IMR-90 (cell line): ENCODE data around the gene PADI1. TPM values are rescaled to one million over a fixed set of nuclear protein-coding genes. Genes with fewer than 3 reads are reported as not detected.

ENCODE experiments used
- ATAC-seq: fragments of 200-7000 bp; cut with Tn5 transposase; 2 replicates; pipeline ENCODE4 v1.9.1; 2020; ENCODE audit warnings: low read depth, mild to moderate bottlenecking, moderate library complexity
- BruUV-seq: library from RNA; stranded (reverse); fragments of 400-500 nt; replicated peaks from 2 replicates; lab custom pipeline; 2021; lab: Mats Ljungman, UMichigan
- CTCF ChIA-PET: fragments of 300-600 bp; formaldehyde crosslinking; extraction: SDS; loops from one replicate; lab custom pipeline; 2021; ENCODE audit warnings: antibody characterized with exemption; lab: Yijun Ruan, JAX
- POLR2A ChIA-PET: fragments of 300-600 bp; sonication (Branson Sonifier 250); formaldehyde crosslinking; loops from one replicate; lab custom pipeline; 2022; ENCODE audit warnings: antibody characterized with exemption; ENCODE audit not compliant: unreplicated experiment; lab: Charles Lee
- DNase-seq: peaks from one replicate; pipeline ENCODE4 v3.0.0; 2013
- H2AFZ ChIP-seq: replicated peaks from 2 replicates; pipeline ENCODE3; 2013; ENCODE audit warnings: low read length, mild to moderate bottlenecking; ENCODE audit not compliant: poor library complexity
- H2AK5ac ChIP-seq: 2 replicates; pipeline ENCODE4 v1.6.1; 2013; ENCODE audit warnings: low read depth, low read length, inconsistent platforms
- H2AK9ac ChIP-seq: replicated peaks from 2 replicates; pipeline ENCODE3; 2013; ENCODE audit warnings: mild to moderate bottlenecking, low read depth, low read length, moderate library complexity; ENCODE audit not compliant: poor library complexity
- H2BK120ac ChIP-seq: 2 replicates; pipeline ENCODE4 v1.6.1; 2013; ENCODE audit warnings: low read depth, low read length, inconsistent platforms
- H2BK15ac ChIP-seq: 3 replicates; pipeline ENCODE4 v1.6.1; 2013; ENCODE audit warnings: low read depth, low read length, inconsistent platforms
- H2BK20ac ChIP-seq: 2 replicates; pipeline ENCODE4 v1.6.1; 2013; ENCODE audit warnings: low read depth, mild to moderate bottlenecking, inconsistent platforms, low read length, moderate library complexity
- H2BK5ac ChIP-seq: 2 replicates; pipeline ENCODE4 v1.6.1; 2013; ENCODE audit warnings: mild to moderate bottlenecking, low read depth, low read length, inconsistent platforms; ENCODE audit not compliant: poor library complexity, severe bottlenecking
- H3K14ac ChIP-seq: replicated peaks from 2 replicates; pipeline ENCODE4 v1.6.1; 2013; ENCODE audit warnings: low read depth, low read length, inconsistent platforms
- H3K18ac ChIP-seq: 2 replicates; pipeline ENCODE4 v1.6.1; 2013; ENCODE audit warnings: low read depth, low read length, control low read depth
- H3K23ac ChIP-seq: 2 replicates; pipeline ENCODE4 v1.6.1; 2013; ENCODE audit warnings: low read depth, low read length, inconsistent platforms
- H3K27ac ChIP-seq: 2 replicates; pipeline ENCODE4 v1.5.1; 2013; ENCODE audit warnings: mild to moderate bottlenecking, control low read depth, low read length; ENCODE audit not compliant: insufficient read depth
- H3K27me3 ChIP-seq: 2 replicates; pipeline ENCODE4 v1.6.1; 2013; ENCODE audit warnings: low read length; ENCODE audit not compliant: control insufficient read depth, insufficient read depth
- H3K36me3 ChIP-seq: 2 replicates; pipeline ENCODE4 v1.6.1; 2013; ENCODE audit warnings: low read length, mixed read lengths; ENCODE audit not compliant: control insufficient read depth, insufficient read depth
- H3K4ac ChIP-seq: 2 replicates; pipeline ENCODE4 v1.6.1; 2013; ENCODE audit warnings: low read depth, low read length, inconsistent platforms
- H3K4me1 ChIP-seq: 2 replicates; pipeline ENCODE4 v1.6.1; 2013; ENCODE audit warnings: low read length, mixed read lengths; ENCODE audit not compliant: control insufficient read depth, insufficient read depth
- H3K4me2 ChIP-seq: 2 replicates; pipeline ENCODE4 v1.6.1; 2013; ENCODE audit warnings: low read depth, mild to moderate bottlenecking, control low read depth, low read length, moderate library complexity
- H3K4me3 ChIP-seq: 2 replicates; pipeline ENCODE4 v1.5.1; 2013; ENCODE audit warnings: low read depth, mild to moderate bottlenecking, control low read depth, low read length, moderate library complexity; ENCODE audit not compliant: insufficient read depth
- H3K56ac ChIP-seq: 2 replicates; pipeline ENCODE4 v1.6.1; 2013; ENCODE audit warnings: low read length, inconsistent platforms; ENCODE audit not compliant: insufficient read depth; ENCODE audit errors: extremely low read depth
- H3K79me1 ChIP-seq, 2 experiments: 2 replicates each; pipeline ENCODE4 v1.6.1; 2013; ENCODE audit warnings: low read length in 2 of 2, inconsistent platforms in 1 of 2, low read depth in 1 of 2
- H3K9ac ChIP-seq: 2 replicates; pipeline ENCODE4 v1.6.1; 2013; ENCODE audit warnings: low read depth, low read length, control low read depth
- H3K9me1 ChIP-seq: 2 replicates; pipeline ENCODE4 v1.6.1; 2013; ENCODE audit warnings: low read length, inconsistent platforms; ENCODE audit not compliant: insufficient read depth
- H3K9me3 ChIP-seq: 2 replicates; pipeline ENCODE4 v1.6.1; 2013; ENCODE audit warnings: low read length; ENCODE audit not compliant: control insufficient read depth, insufficient read depth
- H4K20me1 ChIP-seq: 2 replicates; pipeline ENCODE4 v1.6.1; 2013; ENCODE audit warnings: low read length, inconsistent platforms; ENCODE audit not compliant: insufficient read depth
- H4K5ac ChIP-seq: 2 replicates; pipeline ENCODE4 v1.6.1; 2013; ENCODE audit warnings: mild to moderate bottlenecking, low read depth, low read length, control low read depth
- H4K8ac ChIP-seq, 2 experiments: 2 replicates each; pipeline ENCODE4 v1.6.1; 2013; ENCODE audit warnings: low read depth in 2 of 2, low read length in 2 of 2, control low read depth in 1 of 2, inconsistent platforms in 1 of 2
- H4K91ac ChIP-seq: 2 replicates; pipeline ENCODE4 v1.6.1; 2013; ENCODE audit warnings: low read depth, low read length, inconsistent platforms; ENCODE audit not compliant: insufficient read depth
- BHLHE40 ChIP-seq: fragments of 150-350 bp; IDR thresholded peaks from 2 replicates; pipeline ENCODE4 v1.6.1; 2016; ENCODE audit warnings: mild to moderate bottlenecking, low read depth, low read length
- CEBPB ChIP-seq: IDR thresholded peaks from 2 replicates; pipeline ENCODE4 v1.6.1; 2012; ENCODE audit warnings: low read depth, low read length, improper control_type of control experiment
- CHD1 ChIP-seq: IDR thresholded peaks from 2 replicates; pipeline ENCODE4 v1.6.1; 2012; ENCODE audit warnings: low read depth, low read length, improper control_type of control experiment
- CTCF ChIP-seq: conservative IDR thresholded peaks from 2 replicates; pipeline ENCODE4 v1.5.1; 2012; ENCODE audit warnings: mild to moderate bottlenecking, low read depth, low read length, improper control_type of control experiment
- ELK1 ChIP-seq: fragments of 150-350 bp; IDR thresholded peaks from 2 replicates; pipeline ENCODE4 v1.6.1; 2016; ENCODE audit warnings: low read depth, mild to moderate bottlenecking, low read length, moderate library complexity, borderline replicate concordance
- FOS ChIP-seq: fragments of 150-350 bp; IDR thresholded peaks from 2 replicates; pipeline ENCODE4 v1.6.1; 2016; ENCODE audit warnings: low read depth, low read length
- MAFK ChIP-seq: IDR thresholded peaks from 2 replicates; pipeline ENCODE4 v1.6.1; 2012; ENCODE audit warnings: low read depth, low read length, improper control_type of control experiment
- MAZ ChIP-seq: IDR thresholded peaks from 2 replicates; pipeline ENCODE4 v1.6.1; 2012; ENCODE audit warnings: low read depth, mild to moderate bottlenecking, low read length, improper control_type of control experiment, moderate library complexity, borderline replicate concordance
- MXI1 ChIP-seq: IDR thresholded peaks from 2 replicates; pipeline ENCODE4 v1.6.1; 2012; ENCODE audit warnings: low read depth, mild to moderate bottlenecking, low read length, moderate library complexity, borderline replicate concordance
- NFE2L2 ChIP-seq: fragments of 150-350 bp; IDR thresholded peaks from 2 replicates; pipeline ENCODE4 v1.6.1; 2016; ENCODE audit warnings: low read depth, mild to moderate bottlenecking, low read length
- POLR2A ChIP-seq: IDR thresholded peaks from 2 replicates; pipeline ENCODE4 v1.6.1; 2012; ENCODE audit warnings: mild to moderate bottlenecking, low read depth, low read length
- RAD21 ChIP-seq: IDR thresholded peaks from 2 replicates; pipeline ENCODE4 v1.6.1; 2012; ENCODE audit warnings: low read length, improper control_type of control experiment
- RCOR1 ChIP-seq: IDR thresholded peaks from 2 replicates; pipeline ENCODE4 v1.6.1; 2012; ENCODE audit warnings: mild to moderate bottlenecking, low read length, improper control_type of control experiment; ENCODE audit not compliant: insufficient replicate concordance
- RFX5 ChIP-seq: IDR thresholded peaks from 2 replicates; pipeline ENCODE4 v1.8.0; 2012; ENCODE audit warnings: low read depth, mild to moderate bottlenecking, low read length, moderate library complexity
- SMC3 ChIP-seq: fragments of 150-350 bp; IDR thresholded peaks from 2 replicates; pipeline ENCODE4 v1.6.1; 2016; ENCODE audit warnings: low read depth, mild to moderate bottlenecking, antibody characterized with exemption, low read length, moderate library complexity
- USF2 ChIP-seq: fragments of 150-350 bp; IDR thresholded peaks from 2 replicates; pipeline ENCODE4 v1.6.1; 2017; ENCODE audit warnings: mild to moderate bottlenecking, antibody characterized with exemption, low read length, low read depth
- WGBS, 2 experiments: methylation state at CpG; one replicate each; pipeline versions ENCODE4 v1.1.5 to v1.1.7; 2013; ENCODE audit warnings: missing lambda C conversion rate in 2 of 2; ENCODE audit not compliant: insufficient read length in 1 of 2; ENCODE audit errors: extremely low coverage in 2 of 2; 5-methylcytosine and 5-hydroxymethylcytosine counted together
- dilution Hi-C: fragments of 300-500 bp; cut with HindIII; formaldehyde crosslinking; loops from one replicate; pipeline ENCODE4 v1.14.3; 2018; ENCODE audit warnings: low sequenced_read_pairs; ENCODE audit not compliant: unreplicated experiment
- in situ Hi-C: fragments of 300-500 bp; cut with MboI; formaldehyde crosslinking; loops from 3 replicates; pipeline ENCODE4 v1.14.3; 2019; ENCODE audit warnings: low sequenced_read_pairs, inconsistent platforms, mixed read lengths
- intact Hi-C: fragments of 100-400 bp; cut with micrococcal nuclease; formaldehyde crosslinking; loops from 2 replicates; pipeline ENCODE4 v1.10.0; 2022
- polyA plus RNA-seq, 3 experiments: library from polyadenylated mRNA; depleted of rRNA; stranded (reverse); fragments of >200 nt; gene quantifications; 2 replicates each; pipeline ENCODE4 v1.2.3, GENCODE V29; 2012; ENCODE audit warnings: low replicate concordance in 1 of 3
- total RNA-seq: library from RNA; depleted of rRNA; stranded (reverse); fragments of >200 nt; gene quantifications from 2 replicates; pipeline ENCODE4 v1.2.3, GENCODE V29; 2012

The PADI1 gene
- total and polyA plus RNA-seq, 2 of the 4 experiments (the other 2 are of a cell fraction): 0.17 TPM; not detected in 1

- dilution Hi-C loops: no loop called here
- H3K9me3 ChIP-seq: no peaks in the 10 kb centered on the region; the same call in 1 of the 2 replicates
- no peaks in the 10 kb centered on the region for H3K79me1 ChIP-seq
- H3K9me1 ChIP-seq: no peaks in the 10 kb centered on the region; the same call in 1 of the 2 replicates
- H3K36me3 ChIP-seq: no peaks in the 10 kb centered on the region
- H2AFZ ChIP-seq: no peak overlapping the region
- no peak overlapping the region for H2AK9ac ChIP-seq
- peaks cover 4% of the 10 kb centered on the region; the same call in 1 of the 2 replicates for H4K20me1 ChIP-seq
- peaks cover 7% of the 10 kb centered on the region for H3K4me1 ChIP-seq
- H3K18ac ChIP-seq: no peak overlapping the region
- WGBS, 2 experiments: 100% methylated on average over 1 of the region's 6 CpGs; no CpG with 5 or more reads in 1 of the 2 experiments
- H3K56ac ChIP-seq: no peak overlapping the region
- no peak overlapping the region for H4K91ac ChIP-seq
- no peak overlapping the region for H4K8ac ChIP-seq
- no peak overlapping the region for H2AK5ac ChIP-seq
- no peak overlapping the region for H2BK5ac ChIP-seq
- no TSS peak for BruUV-seq
- H3K23ac ChIP-seq: no peak overlapping the region; the same call in 1 of the 2 replicates
- no peak; the same call in 1 of the 2 replicates for ATAC-seq
- H3K14ac ChIP-seq: no peak overlapping the region
- no peak overlapping the region for H2BK120ac ChIP-seq
- H2BK20ac ChIP-seq: no peak overlapping the region
- H3K4ac ChIP-seq: no peak overlapping the region
- intact Hi-C loops: no loop called here
- no peak overlapping the region for H3K9ac ChIP-seq
- no peak overlapping the region for H3K27ac ChIP-seq
- no peak for DNase-seq
- no peak overlapping the region for H2BK15ac ChIP-seq
- CTCF ChIA-PET: interaction anchor here (1.0 to 1.8 kb wide), 2 partner anchors 22 to 133 kb away, joined by 3 to 8 read pairs; no protein-coding TSS in a partner anchor
- POLR2A ChIA-PET: no interaction called here
- TF ChIP-seq RAD21 (no peak), BHLHE40 (no peak), MXI1 (no peak), CEBPB (no peak), CTCF (no peak), FOS (no peak), POLR2A (no peak), RCOR1 (no peak), MAZ (no peak), MAFK (no peak), CHD1 (no peak), NFE2L2 (no peak), USF2 (no peak), ELK1 (no peak), RFX5 (no peak), SMC3 (no peak)
- in situ Hi-C loops: no loop called here
- H4K5ac ChIP-seq: no peak overlapping the region
- peaks cover 15% of the 10 kb centered on the region for H3K27me3 ChIP-seq
- H3K4me3 ChIP-seq: no peak overlapping the region
- no peak overlapping the region for H3K4me2 ChIP-seq
Observed at GRCh38 chr1:17258758-17259130, 53.8 kb downstream of the PADI1 start.
